Islet precursor cell (in vitro differentiated cells): ENCODE data around the gene TAF1A.

ENCODE experiments used
- DNase-seq: peaks from one replicate; pipeline ENCODE4 v3.0.0-alpha.2; 2018

Gene TAF1A

GRCh38 chr1:222529916-222530315 is 59.8 kb downstream of the TAF1A start:
- DNase-seq: no peak

DNA sequence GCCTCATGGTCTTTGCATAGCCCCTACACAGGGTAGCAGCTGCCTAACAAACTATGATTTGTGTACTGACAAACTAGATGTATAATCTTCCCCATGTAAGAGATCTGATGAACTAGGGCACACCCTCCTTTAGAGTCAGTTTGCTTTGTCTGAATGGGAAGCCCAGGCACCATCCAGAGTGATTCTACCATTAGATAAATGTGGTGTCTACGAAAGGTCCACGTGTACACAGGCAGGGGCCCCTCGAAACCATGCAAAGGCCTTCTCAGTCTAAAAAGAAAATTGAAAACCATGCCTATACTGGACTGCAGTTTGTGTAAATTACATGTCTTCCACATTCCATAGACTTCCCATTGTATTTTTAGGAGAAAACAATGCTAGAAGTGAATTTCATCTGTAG is 60.6 kb downstream of the TAF1A start:
- no peak for DNase-seq

GRCh38 chr1:222525951-222526350 is 63.8 kb downstream of the TAF1A start:
- no peak for DNase-seq

DNA sequence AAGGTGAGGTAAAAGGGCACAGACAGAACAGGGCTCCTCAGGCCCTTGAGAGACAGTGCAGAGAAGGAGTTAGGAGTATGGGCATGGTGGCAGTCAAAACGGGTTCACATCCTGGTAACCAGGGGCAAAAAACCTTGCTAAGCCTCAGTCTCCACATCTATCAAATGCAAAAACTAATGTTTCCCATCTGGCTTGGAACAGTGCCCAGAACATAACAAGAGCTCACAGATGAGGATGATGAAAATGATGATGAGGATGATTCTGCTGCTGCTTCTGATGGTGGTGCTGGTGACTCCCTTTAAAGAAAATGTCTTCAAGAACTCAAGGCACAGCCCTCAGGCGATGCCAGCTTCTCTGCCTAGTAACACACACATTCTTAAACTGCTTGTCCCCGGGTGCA is 65.9 kb downstream of the TAF1A start:
- no peak for DNase-seq

DNA sequence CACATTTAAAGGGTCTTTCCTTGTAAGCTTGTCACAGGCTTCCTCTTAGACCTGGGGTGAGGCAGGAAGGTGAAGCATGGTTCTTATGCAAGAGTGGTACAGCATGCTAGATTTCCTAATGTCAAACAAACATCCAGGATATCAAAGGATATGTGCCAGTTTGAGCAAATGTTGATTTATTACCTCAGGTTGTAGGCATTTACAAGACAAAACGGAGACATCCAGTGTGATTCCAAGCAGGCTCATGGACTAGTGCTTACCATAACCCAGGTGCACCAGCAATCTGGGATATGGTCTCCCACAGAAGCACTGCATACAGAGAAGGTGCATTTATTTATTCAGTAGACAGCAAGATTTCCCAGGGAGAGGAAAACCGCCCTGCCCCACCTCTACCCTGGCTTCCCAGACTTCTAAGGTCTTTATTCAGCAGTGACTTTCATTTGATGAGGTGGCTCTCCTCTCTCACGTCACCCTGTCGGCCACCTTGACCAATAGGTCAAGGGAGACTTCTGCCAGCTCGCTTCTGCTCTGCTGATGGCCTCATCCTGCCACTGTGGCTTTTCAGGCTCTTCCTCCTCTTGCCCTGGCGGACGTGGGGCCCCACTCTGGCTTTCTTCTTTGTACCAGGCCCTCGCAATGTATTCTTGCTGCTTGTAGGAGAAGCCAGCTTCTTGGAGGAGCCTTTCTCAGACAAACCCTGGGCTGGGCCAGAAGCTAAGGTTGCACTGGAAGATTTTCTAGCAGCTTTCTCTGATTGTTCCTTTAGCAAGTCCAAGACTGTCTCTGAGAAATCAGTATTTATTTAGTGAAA is 67.4 kb downstream of the TAF1A start:
- DNase-seq: no peak

GRCh38 chr1:222521299-222522104 is 68.2 kb downstream of the TAF1A start:
- DNase-seq: no peak
